ENCODE measurements around the gene TACR1. TPM values are rescaled to one million over a fixed set of nuclear protein-coding genes. Genes with fewer than 3 reads are reported as not detected.

Gene TACR1
- total and polyA plus RNA-seq, 2 donors from 2014 or later: 0.49 to 5.1 TPM

GRCh38 chr2:75044291-75044690 lies 155.0 kb downstream of the TACR1 start:
- no peak overlapping the region for H3K27ac ChIP-seq (ENCODE audit: low read depth in 2 of 2, low read length in 2 of 2)
- FAIRE-seq: no peak

GRCh38 chr2:75042823-75043222 lies 156.5 kb downstream of the TACR1 start:
- Histone ChIP-seq H3K9me3 (ENCODE audit: control insufficient read depth in 2 of 3, insufficient read depth in 1 of 3, low read length in 3 of 3) (no peaks in the 10 kb centered on the region), H3K36me3 (ENCODE audit: control insufficient read depth in 2 of 3, insufficient read depth in 3 of 3, low read length in 3 of 3) (no peaks in the 10 kb centered on the region), H3K27me3 (ENCODE audit: control insufficient read depth, insufficient read depth, low read length) (no peaks in the 10 kb centered on the region), H3K27ac (ENCODE audit: low read depth in 2 of 2, low read length in 2 of 2) (no peak overlapping the region), H3K9ac (ENCODE audit: low read length in 3 of 3) (no peak overlapping the region), H3K4me3 (ENCODE audit: low read length in 3 of 3) (no peak overlapping the region), H3K4me1 (ENCODE audit: control insufficient read depth in 2 of 3, insufficient read depth in 2 of 3, low read depth in 1 of 3, low read length in 3 of 3) (peaks cover 0 to 2% (median 2%) of the 10 kb centered on the region in 3 donors)
- FAIRE-seq (no peak), DNase-seq (no peak)
- intact Hi-C loops (cut with DNase I): no loop called here
- no peak for TF ChIP-seq CTCF (IDR thresholded peaks at IDR 0.05; ENCODE audit: borderline replicate concordance, extremely low read depth, insufficient read depth)

More at GRCh38 chr2:75044291-75044690, 155.0 kb downstream of the TACR1 start:
- Histone ChIP-seq H3K27me3 (ENCODE audit: control insufficient read depth, insufficient read depth, low read length) (no peaks in the 10 kb centered on the region), H3K9ac (ENCODE audit: low read length in 3 of 3) (no peak overlapping the region), H3K36me3 (ENCODE audit: control insufficient read depth in 2 of 3, insufficient read depth in 3 of 3, low read length in 3 of 3) (no peaks in the 10 kb centered on the region), H3K4me3 (ENCODE audit: low read length in 3 of 3) (no peak overlapping the region), H3K4me1 (ENCODE audit: control insufficient read depth in 2 of 3, insufficient read depth in 2 of 3, low read depth in 1 of 3, low read length in 3 of 3) (peaks cover 0 to 2% (median 2%) of the 10 kb centered on the region in 3 donors), H3K9me3 (ENCODE audit: control insufficient read depth in 2 of 3, insufficient read depth in 1 of 3, low read length in 3 of 3) (no peaks in the 10 kb centered on the region)
- intact Hi-C loops (cut with DNase I): no loop called here
- no peak for DNase-seq
- TF ChIP-seq CTCF (IDR thresholded peaks at IDR 0.05; ENCODE audit: borderline replicate concordance, extremely low read depth, insufficient read depth): no peak

GRCh38 chr2:75041731-75042600 lies 157.4 kb downstream of the TACR1 start:
- intact Hi-C loops (cut with DNase I): no loop called here
- H3K4me3 ChIP-seq (ENCODE audit: low read length in 3 of 3): no peak overlapping the region
- DNase-seq: peak in 1 of 5 donors; percentile 62
- no peak overlapping the region for H3K9ac ChIP-seq (ENCODE audit: low read length in 3 of 3)
- H3K27me3 ChIP-seq (ENCODE audit: control insufficient read depth, insufficient read depth, low read length): no peaks in the 10 kb centered on the region
- no peaks in the 10 kb centered on the region for H3K9me3 ChIP-seq (ENCODE audit: control insufficient read depth in 2 of 3, insufficient read depth in 1 of 3, low read length in 3 of 3)
- no peak for FAIRE-seq
- H3K4me1 ChIP-seq (ENCODE audit: control insufficient read depth in 2 of 3, insufficient read depth in 2 of 3, low read depth in 1 of 3, low read length in 3 of 3): peaks cover 0 to 2% (median 2%) of the 10 kb centered on the region in 3 donors
- no peak overlapping the region for H3K27ac ChIP-seq (ENCODE audit: low read depth in 2 of 2, low read length in 2 of 2)
- TF ChIP-seq CTCF (IDR thresholded peaks at IDR 0.05; ENCODE audit: borderline replicate concordance, extremely low read depth, insufficient read depth): no peak
- no peaks in the 10 kb centered on the region for H3K36me3 ChIP-seq (ENCODE audit: control insufficient read depth in 2 of 3, insufficient read depth in 3 of 3, low read length in 3 of 3)

Measured in kidney (tissue), 14 donors.